ENCODE data around the gene ANKH. TPM values are rescaled to one million over a fixed set of nuclear protein-coding genes. Genes with fewer than 3 reads are reported as not detected.
"Not testable (repeated sequence)": the region's sequence is repeated elsewhere in the genome, so short reads cannot be mapped to it uniquely, and the experiment has no call there.

ANKH gene
- total RNA-seq, 2 donors from 2014 or later: 29.4 to 142 TPM

DNA sequence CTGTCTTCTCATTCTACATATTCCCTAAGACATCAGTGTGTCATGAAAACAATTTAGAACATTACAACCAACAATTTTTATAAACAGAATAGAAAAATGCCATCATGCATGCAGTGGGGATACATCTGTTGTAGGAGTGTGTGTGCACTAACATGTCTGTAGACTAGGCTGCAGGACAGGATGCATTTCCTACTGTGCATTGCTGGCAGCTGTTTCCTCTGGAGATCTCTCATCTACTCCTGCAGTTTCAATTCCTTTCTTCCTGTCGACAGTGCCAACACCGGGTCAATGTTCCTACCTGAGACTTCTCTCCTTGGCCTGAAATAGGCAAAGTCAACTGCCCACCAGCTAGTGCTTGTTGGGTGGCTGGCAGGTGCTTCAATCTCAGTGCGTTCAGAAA is 69.8 kb downstream of the ANKH start:
- H3K36me3 Mint-ChIP-seq: peaks cover 9 to 38% of the 10 kb centered on the region in 2 donors
- peaks cover 3 to 4% of the 10 kb centered on the region in 2 donors for H3K9me3 Mint-ChIP-seq
- ATAC-seq (no peak), DNase-seq (ENCODE audit: low spot score in 2 of 2) (no peak)
- H3K27ac Mint-ChIP-seq: no peak overlapping the region

- ATAC-seq; H3K9me3 Mint-ChIP-seq; DNase-seq (ENCODE audit: low spot score in 2 of 2): not testable (repeated sequence)
- H3K27ac Mint-ChIP-seq: peak overlapping the region in 1 of 2 donors; percentile 60
- peaks cover 4 to 18% of the 10 kb centered on the region in 2 donors for H3K36me3 Mint-ChIP-seq
These were observed 74.2 kb downstream of the ANKH start for GRCh38 chr5:14797385-14797784.

DNA sequence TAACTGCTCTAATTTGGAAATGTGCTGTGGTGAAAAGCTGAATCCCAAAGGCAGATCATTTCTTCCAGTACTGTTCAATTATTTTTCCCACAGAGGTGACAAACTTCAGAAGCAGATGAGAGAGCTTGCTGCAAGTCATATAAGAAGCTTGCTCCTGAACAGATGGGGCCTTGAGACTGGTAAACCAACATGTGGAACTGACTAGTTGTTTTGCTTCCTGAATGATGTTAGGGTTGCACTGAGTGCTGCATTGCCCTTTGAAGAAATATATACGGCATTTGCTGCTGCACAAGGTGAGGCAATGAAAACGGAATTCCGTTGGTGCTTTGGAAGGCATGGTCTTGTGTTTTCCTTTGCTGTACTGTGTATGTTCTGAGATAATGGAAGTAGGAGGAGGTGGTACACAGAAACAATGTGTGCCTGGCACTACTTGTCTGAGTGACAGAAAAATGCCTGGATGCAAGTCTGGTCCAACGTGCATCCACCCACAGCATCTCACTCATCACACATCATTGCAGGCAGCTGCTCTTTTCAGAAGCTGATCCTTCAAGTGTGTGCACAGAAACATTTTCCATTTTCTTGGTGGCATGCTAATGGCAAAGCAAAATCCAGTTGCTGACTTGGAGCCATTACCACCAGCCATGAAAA is 76.9 kb downstream of the ANKH start:
- DNase-seq (ENCODE audit: low spot score in 2 of 2) (no peak), ATAC-seq (peak in 1 of 2 donors; percentile 40)
- Mint-ChIP-seq H3K36me3 (peaks cover 4 to 30% of the 10 kb centered on the region in 2 donors), H3K9me3 (no peaks in the 10 kb centered on the region), H3K27ac (no peak overlapping the region)

GRCh38 chr5:14793851-14794250 is 77.7 kb downstream of the ANKH start:
- Mint-ChIP-seq H3K36me3 (peaks cover 4 to 30% of the 10 kb centered on the region in 2 donors), H3K9me3 (no peaks in the 10 kb centered on the region), H3K27ac (no peak overlapping the region)
- DNase-seq (ENCODE audit: low spot score in 2 of 2) (no peak), ATAC-seq (no peak)

- DNase-seq (ENCODE audit: low spot score in 2 of 2) (no peak), ATAC-seq (no peak)
- no peaks in the 10 kb centered on the region for H3K9me3 Mint-ChIP-seq
- H3K27ac Mint-ChIP-seq: no peak overlapping the region
- peaks cover 5 to 32% of the 10 kb centered on the region in 2 donors for H3K36me3 Mint-ChIP-seq
These were observed 80.7 kb downstream of the ANKH start for GRCh38 chr5:14790911-14791310.

GRCh38 chr5:14790220-14790619 is 81.4 kb downstream of the ANKH start:
- no peak overlapping the region for H3K27ac Mint-ChIP-seq
- no peaks in the 10 kb centered on the region for H3K9me3 Mint-ChIP-seq
- ATAC-seq (no peak), DNase-seq (ENCODE audit: low spot score in 2 of 2) (no peak)
- peaks cover 5 to 35% of the 10 kb centered on the region in 2 donors for H3K36me3 Mint-ChIP-seq

GRCh38 chr5:14787801-14788579 is 83.6 kb downstream of the ANKH start:
- no peak for ATAC-seq

DNA sequence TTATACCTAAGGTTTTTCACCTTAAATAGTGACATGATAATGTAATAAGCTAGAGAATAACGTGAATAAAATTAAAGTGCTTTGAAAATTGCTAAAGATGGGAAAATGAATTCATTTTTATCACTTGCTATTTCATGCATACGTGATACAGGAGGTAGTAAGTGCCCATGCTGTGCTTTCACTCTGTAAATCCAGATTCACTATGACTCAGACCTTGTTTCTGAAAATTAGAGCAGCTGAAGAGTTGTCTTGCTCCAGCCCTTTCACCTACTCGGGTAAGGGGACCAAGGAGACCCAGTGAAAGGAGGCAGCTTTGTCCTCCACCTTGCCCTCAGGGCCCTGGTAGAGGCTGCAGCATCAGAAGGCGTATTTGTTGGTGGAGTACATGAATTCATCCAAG is 87.9 kb downstream of the ANKH start:
- peaks cover 14 to 54% of the 10 kb centered on the region in 2 donors for H3K36me3 Mint-ChIP-seq
- H3K27ac Mint-ChIP-seq: peak overlapping the region in 1 of 2 donors; percentile 20
- DNase-seq (ENCODE audit: low spot score in 2 of 2) (peak in 1 of 2 donors; percentile 10), ATAC-seq (peak; percentile 59 to 85)
- H3K9me3 Mint-ChIP-seq: no peaks in the 10 kb centered on the region

More at GRCh38 chr5:14787801-14788579, 83.6 kb downstream of the ANKH start:
- Mint-ChIP-seq H3K36me3 (peaks cover 5 to 51% of the 10 kb centered on the region in 2 donors), H3K9me3 (no peaks in the 10 kb centered on the region), H3K27ac (no peak overlapping the region)
- DNase-seq (ENCODE audit: low spot score in 2 of 2): no peak

- Mint-ChIP-seq H3K9me3 (no peaks in the 10 kb centered on the region), H3K27ac (no peak overlapping the region), H3K36me3 (peaks cover 10 to 55% of the 10 kb centered on the region in 2 donors)
- ATAC-seq: no peak
- no peak for DNase-seq (ENCODE audit: low spot score in 2 of 2)
These were observed 89.0 kb downstream of the ANKH start for GRCh38 chr5:14782591-14782990.

GRCh38 chr5:14781106-14781505 is 90.5 kb downstream of the ANKH start:
- peak; percentile 35 to 37 for ATAC-seq
- Mint-ChIP-seq H3K27ac (peak overlapping the region; percentile 55 to 83), H3K36me3 (peaks cover 10 to 52% of the 10 kb centered on the region in 2 donors), H3K9me3 (no peaks in the 10 kb centered on the region)
- no peak for DNase-seq (ENCODE audit: low spot score in 2 of 2)

DNA sequence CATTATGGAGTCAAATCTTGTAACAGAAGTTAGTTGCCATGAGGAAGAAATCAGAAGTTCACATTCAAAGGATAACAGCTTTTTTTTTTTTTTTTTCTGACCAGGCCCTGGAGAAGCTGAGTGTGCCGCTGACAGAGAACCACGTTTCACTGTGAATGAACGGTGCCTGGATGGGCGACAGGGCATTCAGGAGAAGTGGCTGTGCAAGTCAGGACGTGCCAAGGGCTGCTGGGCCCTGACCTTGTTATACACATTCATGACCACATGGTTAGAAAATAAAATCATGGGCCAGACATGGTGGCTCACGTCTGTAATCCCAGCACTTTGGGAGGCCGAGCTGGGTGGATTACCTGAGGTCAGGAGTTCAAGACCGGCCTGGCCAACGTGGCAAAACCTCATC is 91.6 kb downstream of the ANKH start:
- no peak for ATAC-seq

DNA sequence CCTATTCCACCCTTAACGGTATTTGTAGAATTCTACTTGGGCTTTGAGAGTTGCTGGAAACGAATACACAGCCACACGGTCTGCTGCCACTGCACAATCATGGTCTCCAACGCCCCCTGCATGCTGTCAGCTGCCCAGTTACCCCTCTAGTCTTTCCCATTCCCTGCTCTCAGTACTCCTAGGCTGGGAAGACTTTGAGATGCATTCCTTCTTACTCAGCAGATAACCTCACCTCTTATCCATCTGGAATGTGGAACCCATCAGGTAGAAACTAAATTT is 92.8 kb downstream of the ANKH start:
- H3K36me3 Mint-ChIP-seq: peaks cover 10 to 46% of the 10 kb centered on the region in 2 donors
- no peak for ATAC-seq

More for the DNA sequence above, 91.6 kb downstream of the ANKH start:
- no peak for DNase-seq (ENCODE audit: low spot score in 2 of 2)
- peaks cover 10 to 53% of the 10 kb centered on the region in 2 donors for H3K36me3 Mint-ChIP-seq
- no peaks in the 10 kb centered on the region for H3K9me3 Mint-ChIP-seq
- H3K27ac Mint-ChIP-seq: no peak overlapping the region

DNA sequence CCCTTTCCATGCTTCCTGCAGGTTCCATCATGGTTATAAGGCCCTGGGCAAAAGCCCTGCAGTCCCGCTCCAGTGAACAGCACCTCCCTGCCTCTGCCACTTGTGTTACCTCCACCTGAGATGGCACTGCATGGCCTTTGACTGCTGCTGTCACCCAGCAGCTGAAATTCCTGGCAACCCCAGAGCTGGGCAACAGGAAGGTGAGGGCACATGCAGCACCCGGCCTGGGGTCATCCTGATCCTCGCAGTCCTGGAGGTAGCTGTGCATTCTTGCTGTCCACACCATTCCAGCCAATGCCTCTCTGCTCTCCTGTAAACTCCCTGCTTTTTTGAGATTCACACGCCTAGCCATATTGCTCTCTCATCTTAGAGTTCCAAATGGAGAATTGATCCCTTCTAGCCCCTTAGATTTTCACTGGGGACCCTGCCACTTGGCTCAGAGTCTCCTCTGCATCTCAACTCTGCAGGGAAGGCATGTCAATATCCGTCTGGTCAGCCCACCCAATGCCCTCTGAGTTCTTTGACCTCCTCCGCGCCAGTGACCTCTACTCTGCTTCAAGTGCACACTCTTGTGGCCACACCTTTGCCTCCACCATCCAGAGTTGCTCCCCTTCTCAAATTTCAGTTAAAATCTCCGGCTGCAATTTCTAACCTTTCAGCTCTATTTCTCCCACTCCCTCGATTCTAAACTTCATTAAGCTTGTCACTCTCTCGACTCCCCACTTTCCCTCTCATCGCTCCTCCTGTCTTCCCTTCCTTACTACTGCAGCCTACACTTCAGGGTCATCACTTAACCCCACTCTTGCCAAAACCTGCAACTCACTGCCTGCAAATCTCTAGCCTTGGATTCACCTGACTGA is 93.4 kb downstream of the ANKH start:
- H3K9me3 Mint-ChIP-seq: no peaks in the 10 kb centered on the region
- peaks cover 10 to 41% of the 10 kb centered on the region in 2 donors for H3K36me3 Mint-ChIP-seq
- ATAC-seq (no peak), DNase-seq (ENCODE audit: low spot score in 2 of 2) (no peak)
- peak overlapping the region; percentile 40 to 84 for H3K27ac Mint-ChIP-seq

More for the DNA sequence above, 92.8 kb downstream of the ANKH start:
- no peak for DNase-seq (ENCODE audit: low spot score in 2 of 2)
- H3K9me3 Mint-ChIP-seq: no peaks in the 10 kb centered on the region
- peak overlapping the region; percentile 40 to 84 for H3K27ac Mint-ChIP-seq

DNA sequence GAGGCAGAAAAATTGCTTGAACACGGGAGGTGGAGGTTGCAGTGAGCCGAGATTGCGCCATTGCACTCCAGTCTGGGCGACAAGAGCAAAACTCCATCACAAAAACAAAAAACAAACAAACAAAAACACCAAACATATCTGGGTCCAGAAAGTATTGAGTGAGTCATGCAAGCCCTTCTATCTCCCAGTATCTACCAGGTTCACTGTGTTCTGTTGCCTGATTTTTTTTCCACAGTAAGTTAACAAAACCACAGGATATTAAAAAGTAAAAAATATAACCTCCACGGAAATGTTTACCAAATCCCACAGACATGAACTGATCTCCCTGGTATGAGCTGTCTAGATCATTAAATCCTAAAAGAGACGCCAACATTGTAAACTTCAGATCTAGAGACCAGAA is 94.4 kb downstream of the ANKH start:
- no peak for ATAC-seq
- Mint-ChIP-seq H3K9me3 (no peaks in the 10 kb centered on the region), H3K27ac (no peak overlapping the region), H3K36me3 (peaks cover 10 to 36% of the 10 kb centered on the region in 2 donors)
- no peak for DNase-seq (ENCODE audit: low spot score in 2 of 2)

DNA sequence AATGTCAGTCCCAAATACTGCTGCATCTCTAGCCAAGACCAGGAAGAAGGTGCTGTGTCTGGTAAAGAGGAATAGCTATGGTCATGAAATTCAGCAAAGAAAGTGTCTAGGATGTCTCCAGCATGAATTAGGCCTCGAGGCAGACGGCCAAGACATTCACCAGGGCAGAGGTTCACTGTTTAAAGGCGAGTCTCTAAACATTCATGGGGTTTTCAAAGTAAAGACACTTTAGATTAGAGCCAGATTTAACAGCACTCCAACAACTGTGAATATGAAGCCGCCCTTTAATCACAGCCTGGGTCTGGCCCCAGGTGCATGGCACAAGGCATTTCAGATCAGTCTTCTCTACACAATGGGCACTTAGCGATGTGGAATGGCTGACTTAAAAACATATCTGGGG is 95.0 kb downstream of the ANKH start:
- no peak for DNase-seq (ENCODE audit: low spot score in 2 of 2)
- ATAC-seq: no peak
- H3K27ac Mint-ChIP-seq: peak overlapping the region in 1 of 2 donors; percentile 1

GRCh38 chr5:14775857-14776256 is 95.7 kb downstream of the ANKH start:
- DNase-seq (ENCODE audit: low spot score in 2 of 2) (no peak), ATAC-seq (no peak)
- peaks cover 5 to 31% of the 10 kb centered on the region in 2 donors for H3K36me3 Mint-ChIP-seq
- no peaks in the 10 kb centered on the region for H3K9me3 Mint-ChIP-seq
- peak overlapping the region; percentile 49 to 81 for H3K27ac Mint-ChIP-seq

More for the DNA sequence above, 95.0 kb downstream of the ANKH start:
- peaks cover 10 to 36% of the 10 kb centered on the region in 2 donors for H3K36me3 Mint-ChIP-seq
- no peaks in the 10 kb centered on the region for H3K9me3 Mint-ChIP-seq

GRCh38 chr5:14773588-14773987 is 98.0 kb downstream of the ANKH start:
- DNase-seq (ENCODE audit: low spot score in 2 of 2) (no peak), ATAC-seq (no peak)
- Mint-ChIP-seq H3K36me3 (peaks cover 0 to 18% of the 10 kb centered on the region in 2 donors), H3K27ac (no peak overlapping the region), H3K9me3 (no peaks in the 10 kb centered on the region)

Data from activated naive CD4-positive, alpha-beta T cell treated with anti-CD3 and anti-CD28 coated beads, Interleukin-2, amount 50 U/mL, for 72 hours (primary cell).